ENCODE measurements around the gene ART5.
"Not testable (repeated sequence)": the region's sequence is repeated elsewhere in the genome, so short reads cannot be mapped to it uniquely, and the experiment has no call there.

Gene ART5

GRCh38 chr11:3617990-3618389 lies 23.8 kb downstream of the ART5 start:
- DNase-seq (ENCODE audit: low read depth in 2 of 2) = no peak

GRCh38 chr11:3616721-3617460 lies 24.9 kb downstream of the ART5 start:
- DNase-seq (ENCODE audit: low read depth in 2 of 2) = no peak

GRCh38 chr11:3615998-3616397 lies 25.8 kb downstream of the ART5 start:
- DNase-seq (ENCODE audit: low read depth in 2 of 2) = no peak

GRCh38 chr11:3614742-3615171 lies 27.0 kb downstream of the ART5 start:
- DNase-seq (ENCODE audit: low read depth in 2 of 2) = no peak

- DNase-seq (ENCODE audit: low read depth in 2 of 2) = no peak
These were observed 27.6 kb downstream of the ART5 start for GRCh38 chr11:3613998-3614741.

- DNase-seq (ENCODE audit: low read depth in 2 of 2) = no peak
These were observed 29.7 kb downstream of the ART5 start for GRCh38 chr11:3611976-3612678.

- no peak for DNase-seq (ENCODE audit: low read depth in 2 of 2)
These were observed 30.9 kb downstream of the ART5 start for GRCh38 chr11:3610846-3611245.

- peak in 1 of 2 experiments; percentile 11 for DNase-seq (ENCODE audit: low read depth in 2 of 2)
These were observed 32.2 kb downstream of the ART5 start for GRCh38 chr11:3609416-3610265.

GRCh38 chr11:3605771-3606203 lies 36.0 kb downstream of the ART5 start:
- DNase-seq (ENCODE audit: low read depth in 2 of 2) = no peak

- no peak for DNase-seq (ENCODE audit: low read depth in 2 of 2)
These were observed 36.5 kb downstream of the ART5 start for GRCh38 chr11:3605283-3605662.

- DNase-seq (ENCODE audit: low read depth in 2 of 2) = no peak
These were observed 37.6 kb downstream of the ART5 start for GRCh38 chr11:3604167-3604566.

- DNase-seq (ENCODE audit: low read depth in 2 of 2) = not testable (repeated sequence)
These were observed 41.6 kb downstream of the ART5 start for GRCh38 chr11:3600201-3600600.

GRCh38 chr11:3597743-3598142 lies 44.0 kb downstream of the ART5 start:
- not testable (repeated sequence) for DNase-seq (ENCODE audit: low read depth in 2 of 2)

GRCh38 chr11:3591326-3591725 lies 50.5 kb downstream of the ART5 start:
- DNase-seq (ENCODE audit: low read depth in 2 of 2) = not testable (repeated sequence)

- DNase-seq (ENCODE audit: low read depth in 2 of 2) = not testable (repeated sequence)
These were observed 51.6 kb downstream of the ART5 start for GRCh38 chr11:3590193-3590592.

GRCh38 chr11:3588776-3589175 lies 53.0 kb downstream of the ART5 start:
- not testable (repeated sequence) for DNase-seq (ENCODE audit: low read depth in 2 of 2)
